ENCODE measurements around the gene DDAH1. TPM values are rescaled to one million over a fixed set of nuclear protein-coding genes. Genes with fewer than 3 reads are reported as not detected.

DDAH1 gene
- total and polyA plus RNA-seq, 2 donors (not counting 3 experiments of a cell fraction or from before 2014, with no cell fraction given), result 44.0 to 75.2 TPM

DNA sequence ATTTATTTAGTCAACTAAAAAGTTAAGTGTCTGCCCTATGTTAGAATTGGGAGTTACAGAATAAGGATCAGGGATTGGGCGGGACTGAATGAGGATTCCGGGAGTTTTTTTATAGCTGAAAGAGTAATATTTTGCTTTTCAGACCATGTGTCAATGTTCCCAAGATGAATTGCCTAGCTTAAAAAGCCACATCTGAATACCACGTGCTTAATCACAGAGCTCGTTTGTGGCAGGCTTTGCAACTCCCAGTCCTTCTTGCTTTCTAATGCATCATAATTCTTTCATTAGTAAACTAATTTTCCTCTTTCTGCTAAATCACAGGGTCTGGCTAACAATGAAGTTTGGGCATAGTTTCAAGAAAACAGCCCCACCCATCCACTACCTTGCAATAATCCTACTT, 184.3 kb downstream of the DDAH1 start:
- intact Hi-C loops (cut with micrococcal nuclease) (no loop called here), dilution Hi-C loops (cut with MboI; ENCODE audit: extremely low pct_ligation_motif_present, low sequenced_read_pairs) (no loop called here)
- H3K79me2 ChIP-seq (ENCODE audit: control insufficient read depth, insufficient read depth, low read length), result peaks cover 5% of the 10 kb centered on the region
- no peak overlapping the region for H3K4me3 ChIP-seq (replicated peaks in 1 of 3; ENCODE audit: insufficient read depth in 1 of 3, low read depth in 1 of 3, low read length in 3 of 3)
- FAIRE-seq (no peak), DNase-seq (ENCODE audit: low read depth, low spot score) (no peak)
- no TSS peak for BruUV-seq (replicated peaks)
- peaks cover 20% of the 10 kb centered on the region for H3K4me1 ChIP-seq (ENCODE audit: control insufficient read depth, extremely low read depth, insufficient read depth, low read length)
- no peaks in the 10 kb centered on the region for H3K9me1 ChIP-seq (replicated peaks; ENCODE audit: control insufficient read depth, extremely low read depth, insufficient read depth, low read length)
- no peak overlapping the region for H2AFZ ChIP-seq (ENCODE audit: low read depth, low read length)
- ChIA-PET CTCF (no interaction called here), POLR2A (interaction anchor here (1.1 kb wide), 1 partner anchor 17 kb away, joined by 3 read pairs; no protein-coding TSS in a partner anchor)
- no peaks in the 10 kb centered on the region for H3K9me3 ChIP-seq (replicated peaks; ENCODE audit: control insufficient read depth, insufficient read depth, low read length)
- H4K20me1 ChIP-seq (replicated peaks; ENCODE audit: control insufficient read depth, extremely low read depth, insufficient read depth, low read length), result no peaks in the 10 kb centered on the region
- no peak overlapping the region for H3K9ac ChIP-seq (replicated peaks; ENCODE audit: extremely low read depth, insufficient read depth, low read length)
- no peaks in the 10 kb centered on the region for H3K27me3 ChIP-seq (ENCODE audit: control insufficient read depth in 2 of 2, insufficient read depth in 2 of 2, low read length in 2 of 2)
- H3K4me2 ChIP-seq (ENCODE audit: insufficient read depth, low read length), result no peak overlapping the region
- no peak overlapping the region for H3K27ac ChIP-seq (ENCODE audit: insufficient read depth, low read depth, low read length)
- no peaks in the 10 kb centered on the region for H3K36me3 ChIP-seq (ENCODE audit: control insufficient read depth in 2 of 2, extremely low read depth in 1 of 2, insufficient read depth in 2 of 2, low read length in 2 of 2)
- TF ChIP-seq POLR2A (IDR thresholded peaks at IDR 0.05; ENCODE audit: low read depth, low read length) (no peak), GATA2 (IDR thresholded peaks at IDR 0.05; ENCODE audit: insufficient read depth, insufficient read length, low read depth, low read length) (no peak), FOS (IDR thresholded peaks at IDR 0.05; ENCODE audit: borderline replicate concordance, insufficient read depth, low read length) (no peak), POLR2AphosphoS5 (IDR thresholded peaks at IDR 0.05; ENCODE audit: insufficient read depth, low read depth, low read length) (no peak), MYC (IDR thresholded peaks at IDR 0.05; ENCODE audit: low read depth, low read length) (no peak), EZH2 (IDR thresholded peaks at IDR 0.05; ENCODE audit: borderline replicate concordance, low read depth, low read length, severe bottlenecking) (no peak), JUN (IDR thresholded peaks at IDR 0.05; ENCODE audit: borderline replicate concordance, insufficient read depth, insufficient read length, low read depth) (no peak)
- TF ChIP-seq, protein P1, sequence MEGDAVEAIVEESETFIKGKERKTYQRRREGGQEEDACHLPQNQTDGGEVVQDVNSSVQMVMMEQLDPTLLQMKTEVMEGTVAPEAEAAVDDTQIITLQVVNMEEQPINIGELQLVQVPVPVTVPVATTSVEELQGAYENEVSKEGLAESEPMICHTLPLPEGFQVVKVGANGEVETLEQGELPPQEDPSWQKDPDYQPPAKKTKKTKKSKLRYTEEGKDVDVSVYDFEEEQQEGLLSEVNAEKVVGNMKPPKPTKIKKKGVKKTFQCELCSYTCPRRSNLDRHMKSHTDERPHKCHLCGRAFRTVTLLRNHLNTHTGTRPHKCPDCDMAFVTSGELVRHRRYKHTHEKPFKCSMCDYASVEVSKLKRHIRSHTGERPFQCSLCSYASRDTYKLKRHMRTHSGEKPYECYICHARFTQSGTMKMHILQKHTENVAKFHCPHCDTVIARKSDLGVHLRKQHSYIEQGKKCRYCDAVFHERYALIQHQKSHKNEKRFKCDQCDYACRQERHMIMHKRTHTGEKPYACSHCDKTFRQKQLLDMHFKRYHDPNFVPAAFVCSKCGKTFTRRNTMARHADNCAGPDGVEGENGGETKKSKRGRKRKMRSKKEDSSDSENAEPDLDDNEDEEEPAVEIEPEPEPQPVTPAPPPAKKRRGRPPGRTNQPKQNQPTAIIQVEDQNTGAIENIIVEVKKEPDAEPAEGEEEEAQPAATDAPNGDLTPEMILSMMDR (IDR thresholded peaks at IDR 0.05; ENCODE audit: extremely low read depth in 1 of 2, insufficient read depth in 1 of 2, low read depth in 1 of 2, low read length in 2 of 2), result no peak
- TF ChIP-seq, protein P2, sequence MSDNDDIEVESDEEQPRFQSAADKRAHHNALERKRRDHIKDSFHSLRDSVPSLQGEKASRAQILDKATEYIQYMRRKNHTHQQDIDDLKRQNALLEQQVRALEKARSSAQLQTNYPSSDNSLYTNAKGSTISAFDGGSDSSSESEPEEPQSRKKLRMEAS (IDR thresholded peaks at IDR 0.05; ENCODE audit: insufficient read depth, insufficient read length), result no peak
